Transverse colon (tissue), 4 donors: ENCODE results near the gene PRKCA. TPM values are rescaled to one million over a fixed set of nuclear protein-coding genes. Genes with fewer than 3 reads are reported as not detected.

Source experiments
- DNase-seq: peaks from one replicate; pipeline ENCODE4 v3.0.0-alpha.2; 2019
- H3K27ac ChIP-seq, 4 donors: fragments of 200-600 bp; sonication (generic); 2 replicates each; pipeline ENCODE4 v1.5.1; 2016 to 2018; ENCODE audit warnings: inconsistent platforms in 4 of 4
- H3K27me3 ChIP-seq: fragments of 200-600 bp; sonication (generic); 2 replicates; pipeline ENCODE4 v1.5.1; 2017; ENCODE audit warnings: inconsistent platforms
- H3K36me3 ChIP-seq, 4 donors: fragments of 200-600 bp; sonication (generic); 2 replicates each; pipeline ENCODE4 v1.5.1; 2017 to 2019; ENCODE audit warnings: inconsistent platforms in 4 of 4
- H3K4me1 ChIP-seq, 4 donors: fragments of 200-600 bp; sonication (generic); 2 replicates each; pipeline ENCODE4 v1.5.1; 2017 to 2020; ENCODE audit warnings: inconsistent platforms in 4 of 4
- H3K4me3 ChIP-seq, 4 donors: fragments of 200-600 bp; sonication (generic); 1 replicate in 1 of 4; 2 replicates in 3 of 4; pipeline versions ENCODE4 v1.5.1 to v1.6.1; 2017 to 2019; ENCODE audit warnings: inconsistent platforms in 4 of 4
- H3K9me3 ChIP-seq, 2 donors: fragments of 200-600 bp; sonication (generic); 2 replicates each; pipeline ENCODE4 v1.5.1; 2017 to 2019; ENCODE audit warnings: inconsistent platforms in 2 of 2
- CTCF ChIP-seq, 5 experiments: fragments of 200-600 bp in 3 of 5; fragments of 450-650 bp in 2 of 5; sonication (generic) in 3 of 5; IDR thresholded peaks; 1 replicate in 2 of 5; 2 replicates in 3 of 5; pipeline ENCODE4 v1.5.1; 2016 to 2017; ENCODE audit warnings: antibody characterized with exemption in 5 of 5, inconsistent platforms in 3 of 5, mild to moderate bottlenecking in 2 of 5, moderate library complexity in 1 of 5
- EP300 ChIP-seq: sonication (generic); formaldehyde crosslinking; IDR thresholded peaks from one replicate; pipeline ENCODE4 v1.6.1; 2017; ENCODE audit warnings: antibody characterized with exemption, low read depth
- POLR2A ChIP-seq: fragments of 450-650 bp; IDR thresholded peaks from one replicate; pipeline ENCODE4 v1.6.1; 2016; ENCODE audit warnings: antibody characterized with exemption, mild to moderate bottlenecking, moderate library complexity
- POLR2AphosphoS5 ChIP-seq, 3 donors: sonication (generic); formaldehyde crosslinking; IDR thresholded peaks; one replicate each; pipeline ENCODE4 v1.6.1; 2016; ENCODE audit warnings: antibody characterized with exemption in 3 of 3
- WGBS, 2 donors: methylation state at CpG; one replicate each; pipeline ENCODE4 v1.1.5; 2018; ENCODE audit warnings: low coverage in 1 of 2; 5-methylcytosine and 5-hydroxymethylcytosine counted together
- in situ Hi-C, 4 donors: fragments of 200-750 bp; cut with MboI; loops; one replicate each; pipeline versions ENCODE4 v1.15.0 to v1.15.1; 2017; ENCODE audit warnings: low sequenced_read_pairs in 3 of 4, low pct_ligation_motif_present in 1 of 4, low pct_unique_long_range_greater_than_20kb in 1 of 4
- intact Hi-C: fragments of 100-400 bp; cut with DNase I; formaldehyde crosslinking; loops from one replicate; pipeline ENCODE4 v1.15.1; 2023; ENCODE audit warnings: low total_unique reads
- total RNA-seq, 4 donors: library from RNA; depleted of rRNA; stranded (reverse); fragments of >200 nt; gene quantifications; one replicate each; pipeline ENCODE4 v1.1.0, GENCODE V29; 2016

The PRKCA gene
- total RNA-seq, 4 donors from 2014 or later = 16.1 to 49.7 (median 31.7) TPM

- Histone ChIP-seq H3K9me3 (no peaks in the 10 kb centered on the region), H3K4me1 (no peaks in the 10 kb centered on the region), H3K4me3 (no peak overlapping the region), H3K27me3 (no peaks in the 10 kb centered on the region), H3K27ac (no peak overlapping the region), H3K36me3 (peaks cover 0 to 4% (median 0%) of the 10 kb centered on the region in 4 donors)
- 66 to 69% methylated on average over 2 to 4 of the region's 4 CpGs for WGBS, 2 donors
- TF ChIP-seq POLR2A (no peak), CTCF (IDR thresholded peaks at IDR 0.05) (no peak), EP300 (no peak), POLR2AphosphoS5 (IDR thresholded peaks at IDR 0.05) (no peak)
- in situ Hi-C loops (loop anchor here in 1 of 4 donors (25.0 kb wide), 2 partner anchors 424 to 574 kb away; no protein-coding TSS in a partner anchor), intact Hi-C loops (no loop called here)
- no peak for DNase-seq
Observed at GRCh38 chr17:66738301-66738700, 435.9 kb downstream of the PRKCA start.

- no peaks in the 10 kb centered on the region for H3K9me3 ChIP-seq
- in situ Hi-C loops (loop anchor here in 1 of 4 donors (25.0 kb wide), 2 partner anchors 423 to 573 kb away; no protein-coding TSS in a partner anchor), intact Hi-C loops (no loop called here)
- H3K36me3 ChIP-seq = peaks cover 0 to 4% (median 0%) of the 10 kb centered on the region in 4 donors
- WGBS, 2 donors = 85 to 86% methylated on average over 7 to 8 of the region's 8 CpGs
- TF ChIP-seq POLR2A = no peak
- no peak for TF ChIP-seq EP300
- TF ChIP-seq POLR2AphosphoS5 (IDR thresholded peaks at IDR 0.05) = no peak
- no peak for TF ChIP-seq CTCF (IDR thresholded peaks at IDR 0.05)
- no peaks in the 10 kb centered on the region for H3K4me1 ChIP-seq
- H3K27ac ChIP-seq = no peak overlapping the region
- no peak overlapping the region for H3K4me3 ChIP-seq
- DNase-seq = no peak
- H3K27me3 ChIP-seq = no peaks in the 10 kb centered on the region
Observed at GRCh38 chr17:66739553-66739952, 437.1 kb downstream of the PRKCA start.

GRCh38 chr17:66740226-66740625, 437.8 kb downstream of the PRKCA start:
- intact Hi-C loops (no loop called here), in situ Hi-C loops (loop anchor here in 1 of 4 donors (25.0 kb wide), 2 partner anchors 422 to 572 kb away; no protein-coding TSS in a partner anchor)
- WGBS, 2 donors = 84% methylated on average over 5 of the region's 5 CpGs; no CpG with 5 or more reads in 1 of the 2 donors
- Histone ChIP-seq H3K9me3 (no peaks in the 10 kb centered on the region), H3K27me3 (no peaks in the 10 kb centered on the region), H3K36me3 (peaks cover 0 to 4% (median 0%) of the 10 kb centered on the region in 4 donors), H3K27ac (no peak overlapping the region), H3K4me3 (no peak overlapping the region), H3K4me1 (no peaks in the 10 kb centered on the region)
- TF ChIP-seq POLR2AphosphoS5 (IDR thresholded peaks at IDR 0.05) (no peak), CTCF (IDR thresholded peaks at IDR 0.05) (no peak), POLR2A (no peak), EP300 (no peak)
- DNase-seq = no peak

- TF ChIP-seq POLR2AphosphoS5 (IDR thresholded peaks at IDR 0.05) (no peak), CTCF (IDR thresholded peaks at IDR 0.05) (no peak), POLR2A (no peak), EP300 (no peak)
- no peak for DNase-seq
- Histone ChIP-seq H3K4me1 (no peaks in the 10 kb centered on the region), H3K4me3 (no peak overlapping the region), H3K9me3 (no peaks in the 10 kb centered on the region), H3K27ac (no peak overlapping the region), H3K27me3 (no peaks in the 10 kb centered on the region), H3K36me3 (peaks cover 0 to 6% (median 2%) of the 10 kb centered on the region in 4 donors)
- intact Hi-C loops = no loop called here
- in situ Hi-C loops = loop anchor here in 1 of 4 donors (25.0 kb wide), 2 partner anchors 419 to 569 kb away; no protein-coding TSS in a partner anchor
- 83 to 100% methylated on average over 1 to 2 of the region's 2 CpGs for WGBS, 2 donors
Observed at GRCh38 chr17:66743511-66743910, 441.1 kb downstream of the PRKCA start.
